ENCODE results near the gene TRIM75. TPM values are rescaled to one million over a fixed set of nuclear protein-coding genes. Genes with fewer than 3 reads are reported as not detected.
A peak's percentile ranks its signal among the peaks of the same experiment; 100 is the strongest.
"Not testable (repeated sequence)": the region's sequence is repeated elsewhere in the genome, so short reads cannot be mapped to it uniquely, and the experiment has no call there.

Gene TRIM75
- total RNA-seq, 2 donors from 2014 or later, result not detected

DNA sequence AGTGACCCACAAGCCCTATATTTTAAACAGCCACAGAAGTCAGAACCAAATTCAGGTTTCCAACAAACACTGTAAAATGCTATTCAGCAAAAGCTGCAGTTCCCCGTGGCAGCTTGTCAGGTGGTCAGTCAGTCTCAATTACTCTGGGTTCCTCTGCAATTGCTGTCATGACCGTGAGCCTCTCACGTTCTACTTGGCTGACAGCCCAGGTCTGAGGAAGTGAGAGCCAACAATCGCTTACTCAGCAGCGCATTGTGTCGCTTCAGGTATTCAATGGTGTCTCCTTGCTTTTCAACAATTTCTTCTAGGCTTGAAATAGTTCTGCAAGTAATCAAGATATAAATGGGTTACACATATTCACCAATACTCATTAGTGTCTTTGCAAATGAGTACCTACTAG lies 25.8 kb downstream of the TRIM75 start:
- Mint-ChIP-seq H3K27me3 (ENCODE audit: insufficient read depth) (no peaks in the 10 kb centered on the region), H3K4me1 (peaks cover 5% of the 10 kb centered on the region), H3K4me3 (no peak overlapping the region), H3K36me3 (ENCODE audit: low read depth) (peaks cover 18% of the 10 kb centered on the region), H3K27ac (no peak overlapping the region), H3K9me3 (no peaks in the 10 kb centered on the region)
- Histone ChIP-seq H3K27ac (ENCODE audit: low read depth, low read length) (no peak overlapping the region), H3K27me3 (ENCODE audit: control insufficient read depth, insufficient read depth, low read length, poor library complexity, severe bottlenecking) (no peaks in the 10 kb centered on the region), H3K4me3 (ENCODE audit: low read length) (no peak overlapping the region), H3K9me3 (ENCODE audit: control insufficient read depth, low read length) (no peaks in the 10 kb centered on the region), H3K36me3 (ENCODE audit: control insufficient read depth, insufficient read depth, low read length) (peaks cover 21% of the 10 kb centered on the region), H3K4me1 (ENCODE audit: control insufficient read depth, insufficient read depth, low read length) (no peaks in the 10 kb centered on the region), H3K9ac (ENCODE audit: extremely low read depth, low read length, poor library complexity, severe bottlenecking) (no peak overlapping the region)
- peak; percentile 26 for DNase-seq
- 96 to 98% methylated on average over 6 of the region's 6 CpGs for WGBS, 2 experiments (ENCODE audit: insufficient coverage in 1 of 2, insufficient read length in 1 of 2)
- TF ChIP-seq, protein P1, sequence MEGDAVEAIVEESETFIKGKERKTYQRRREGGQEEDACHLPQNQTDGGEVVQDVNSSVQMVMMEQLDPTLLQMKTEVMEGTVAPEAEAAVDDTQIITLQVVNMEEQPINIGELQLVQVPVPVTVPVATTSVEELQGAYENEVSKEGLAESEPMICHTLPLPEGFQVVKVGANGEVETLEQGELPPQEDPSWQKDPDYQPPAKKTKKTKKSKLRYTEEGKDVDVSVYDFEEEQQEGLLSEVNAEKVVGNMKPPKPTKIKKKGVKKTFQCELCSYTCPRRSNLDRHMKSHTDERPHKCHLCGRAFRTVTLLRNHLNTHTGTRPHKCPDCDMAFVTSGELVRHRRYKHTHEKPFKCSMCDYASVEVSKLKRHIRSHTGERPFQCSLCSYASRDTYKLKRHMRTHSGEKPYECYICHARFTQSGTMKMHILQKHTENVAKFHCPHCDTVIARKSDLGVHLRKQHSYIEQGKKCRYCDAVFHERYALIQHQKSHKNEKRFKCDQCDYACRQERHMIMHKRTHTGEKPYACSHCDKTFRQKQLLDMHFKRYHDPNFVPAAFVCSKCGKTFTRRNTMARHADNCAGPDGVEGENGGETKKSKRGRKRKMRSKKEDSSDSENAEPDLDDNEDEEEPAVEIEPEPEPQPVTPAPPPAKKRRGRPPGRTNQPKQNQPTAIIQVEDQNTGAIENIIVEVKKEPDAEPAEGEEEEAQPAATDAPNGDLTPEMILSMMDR (conservative IDR thresholded peaks at IDR 0.05), result no peak

DNA sequence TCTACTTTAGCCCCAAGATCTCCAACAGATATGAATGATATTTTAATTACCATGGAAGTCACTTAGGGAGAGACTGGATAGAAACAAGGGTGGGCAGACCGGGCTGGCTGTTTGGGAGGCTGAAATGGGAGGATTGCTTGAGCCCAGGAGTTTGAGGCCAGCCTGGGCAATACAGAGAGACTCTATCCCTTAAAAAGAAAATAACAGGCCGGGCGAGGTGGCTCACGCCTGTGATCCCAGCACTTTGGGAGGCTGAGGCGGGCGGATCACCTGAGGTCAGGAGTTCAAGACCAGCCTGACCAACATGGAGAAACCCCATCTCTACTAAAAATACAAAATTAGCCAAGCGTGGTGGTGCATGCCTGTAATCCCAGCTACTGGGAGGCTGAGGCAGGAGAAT lies 31.1 kb downstream of the TRIM75 start:
- DNase-seq; H3K4me3 ChIP-seq (ENCODE audit: low read length); H3K9ac ChIP-seq (ENCODE audit: extremely low read depth, low read length, poor library complexity, severe bottlenecking); H3K27me3 Mint-ChIP-seq (ENCODE audit: insufficient read depth); H3K27ac Mint-ChIP-seq; H3K4me1 Mint-ChIP-seq; H3K9me3 Mint-ChIP-seq; H3K27me3 ChIP-seq (ENCODE audit: control insufficient read depth, insufficient read depth, low read length, poor library complexity, severe bottlenecking); H3K27ac ChIP-seq (ENCODE audit: low read depth, low read length); H3K4me1 ChIP-seq (ENCODE audit: control insufficient read depth, insufficient read depth, low read length); H3K9me3 ChIP-seq (ENCODE audit: control insufficient read depth, low read length); H3K4me3 Mint-ChIP-seq: not testable (repeated sequence)
- WGBS, 2 experiments (ENCODE audit: insufficient coverage in 1 of 2, insufficient read length in 1 of 2), result 98 to 100% methylated on average over 2 to 4 of the region's 7 CpGs
- peaks cover 28% of the 10 kb centered on the region for H3K36me3 ChIP-seq (ENCODE audit: control insufficient read depth, insufficient read depth, low read length)
- H3K36me3 Mint-ChIP-seq (ENCODE audit: low read depth), result peaks cover 37% of the 10 kb centered on the region

DNA sequence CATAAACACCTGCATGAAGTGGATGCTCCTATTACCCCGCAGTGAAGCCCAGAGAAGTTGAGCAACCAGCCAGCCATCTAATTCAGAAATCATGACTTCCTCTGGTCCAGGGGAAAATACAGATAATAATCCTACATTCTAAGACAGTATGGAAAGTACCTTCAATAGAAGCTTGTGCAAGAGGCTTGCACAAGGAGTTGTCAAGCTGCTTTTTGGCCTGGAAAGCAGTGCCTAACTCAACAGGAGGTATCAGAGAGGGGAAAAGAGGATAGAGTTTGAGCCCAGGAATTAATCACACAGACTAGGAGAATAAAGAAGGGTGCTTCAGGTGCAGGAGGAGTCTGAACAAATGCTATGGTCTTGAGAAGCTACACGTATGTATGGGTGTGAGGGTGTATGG lies 32.3 kb downstream of the TRIM75 start:
- Histone ChIP-seq H3K36me3 (ENCODE audit: control insufficient read depth, insufficient read depth, low read length) (peaks cover 27% of the 10 kb centered on the region), H3K9ac (ENCODE audit: extremely low read depth, low read length, poor library complexity, severe bottlenecking) (no peak overlapping the region), H3K27me3 (ENCODE audit: control insufficient read depth, insufficient read depth, low read length, poor library complexity, severe bottlenecking) (no peaks in the 10 kb centered on the region), H3K27ac (ENCODE audit: low read depth, low read length) (no peak overlapping the region), H3K9me3 (ENCODE audit: control insufficient read depth, low read length) (no peaks in the 10 kb centered on the region), H3K4me3 (ENCODE audit: low read length) (no peak overlapping the region), H3K4me1 (ENCODE audit: control insufficient read depth, insufficient read depth, low read length) (no peaks in the 10 kb centered on the region)
- TF ChIP-seq, protein P1 (conservative IDR thresholded peaks at IDR 0.05), result no peak
- 97% methylated on average over 2 of the region's 2 CpGs; no CpG with 5 or more reads in 1 of the 2 experiments for WGBS, 2 experiments (ENCODE audit: insufficient coverage in 1 of 2, insufficient read length in 1 of 2)
- Mint-ChIP-seq H3K4me1 (no peaks in the 10 kb centered on the region), H3K9me3 (no peaks in the 10 kb centered on the region), H3K27ac (no peak overlapping the region), H3K36me3 (ENCODE audit: low read depth) (peaks cover 39% of the 10 kb centered on the region), H3K4me3 (no peak overlapping the region), H3K27me3 (ENCODE audit: insufficient read depth) (no peaks in the 10 kb centered on the region)
- no peak for DNase-seq

DNA sequence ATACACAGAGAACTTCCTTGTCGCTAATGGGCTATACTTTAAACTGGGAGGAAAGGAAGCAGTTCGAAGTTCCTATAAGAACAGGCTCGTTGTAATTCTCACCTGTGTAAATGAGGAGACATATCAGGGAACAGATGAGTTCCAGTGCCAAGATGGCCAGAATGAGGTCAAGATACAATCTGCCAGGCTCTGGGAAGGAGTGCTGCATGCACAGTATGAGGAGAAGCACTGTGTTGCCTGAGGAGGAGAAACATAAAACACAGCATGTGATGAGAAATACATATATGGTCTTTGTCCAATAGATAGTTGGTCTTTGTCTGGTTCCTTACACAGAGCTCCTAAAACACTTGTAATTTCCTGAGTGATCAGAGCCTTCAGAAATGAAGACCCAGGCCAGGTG lies 34.7 kb downstream of the TRIM75 start:
- Histone ChIP-seq H3K27ac (ENCODE audit: low read depth, low read length) (no peak overlapping the region), H3K27me3 (ENCODE audit: control insufficient read depth, insufficient read depth, low read length, poor library complexity, severe bottlenecking) (no peaks in the 10 kb centered on the region), H3K36me3 (ENCODE audit: control insufficient read depth, insufficient read depth, low read length) (peaks cover 29% of the 10 kb centered on the region), H3K4me3 (ENCODE audit: low read length) (no peak overlapping the region), H3K9ac (ENCODE audit: extremely low read depth, low read length, poor library complexity, severe bottlenecking) (no peak overlapping the region), H3K9me3 (ENCODE audit: control insufficient read depth, low read length) (no peaks in the 10 kb centered on the region), H3K4me1 (ENCODE audit: control insufficient read depth, insufficient read depth, low read length) (no peaks in the 10 kb centered on the region)
- H3K27me3 Mint-ChIP-seq (ENCODE audit: insufficient read depth), result no peaks in the 10 kb centered on the region
- TF ChIP-seq, protein P1 (conservative IDR thresholded peaks at IDR 0.05), result no peak
- peaks cover 51% of the 10 kb centered on the region for H3K36me3 Mint-ChIP-seq (ENCODE audit: low read depth)
- H3K4me3 Mint-ChIP-seq, result no peak overlapping the region
- DNase-seq, result no peak
- no peak overlapping the region for H3K27ac Mint-ChIP-seq
- 87 to 90% methylated on average over 3 of the region's 3 CpGs for WGBS, 2 experiments (ENCODE audit: insufficient coverage in 1 of 2, insufficient read length in 1 of 2)
- no peaks in the 10 kb centered on the region for H3K4me1 Mint-ChIP-seq
- no peaks in the 10 kb centered on the region for H3K9me3 Mint-ChIP-seq

DNA sequence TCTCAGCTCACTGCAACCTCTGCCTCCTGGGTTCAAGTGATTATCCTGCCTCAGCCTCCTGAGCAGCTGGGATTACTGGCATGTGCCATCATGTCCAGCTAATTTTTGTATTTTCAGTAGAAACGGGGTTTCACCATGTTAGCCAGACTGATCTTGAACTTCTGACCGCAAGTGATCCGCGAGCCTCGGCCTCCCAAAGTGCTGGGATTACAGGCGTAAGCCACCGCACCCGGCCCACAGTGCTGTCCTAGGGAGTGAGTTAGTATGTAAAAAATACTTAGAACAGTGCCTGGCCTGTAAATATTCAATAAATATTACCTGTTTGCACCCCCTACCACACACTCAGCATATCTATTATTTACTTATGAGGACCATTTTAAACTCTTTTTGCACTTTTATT lies 38.5 kb downstream of the TRIM75 start:
- not testable (repeated sequence) for H3K27ac ChIP-seq (ENCODE audit: low read depth, low read length); H3K4me1 ChIP-seq (ENCODE audit: control insufficient read depth, insufficient read depth, low read length); H3K27me3 ChIP-seq (ENCODE audit: control insufficient read depth, insufficient read depth, low read length, poor library complexity, severe bottlenecking); H3K27ac Mint-ChIP-seq; DNase-seq; H3K4me3 ChIP-seq (ENCODE audit: low read length); H3K9me3 Mint-ChIP-seq; H3K9ac ChIP-seq (ENCODE audit: extremely low read depth, low read length, poor library complexity, severe bottlenecking); H3K9me3 ChIP-seq (ENCODE audit: control insufficient read depth, low read length); H3K4me1 Mint-ChIP-seq; H3K27me3 Mint-ChIP-seq (ENCODE audit: insufficient read depth); H3K4me3 Mint-ChIP-seq
- peaks cover 14% of the 10 kb centered on the region for H3K36me3 ChIP-seq (ENCODE audit: control insufficient read depth, insufficient read depth, low read length)
- WGBS, 2 experiments (ENCODE audit: insufficient coverage in 1 of 2, insufficient read length in 1 of 2), result 86 to 98% methylated on average over 5 to 8 of the region's 8 CpGs
- H3K36me3 Mint-ChIP-seq (ENCODE audit: low read depth), result peaks cover 38% of the 10 kb centered on the region
